Esophagus muscularis mucosa (tissue), 3 donors: ENCODE results near the gene OGFR.

Experiments used
- CTCF ChIP-seq, 3 experiments: fragments of 200-600 bp in 2 of 3; fragments of 450-650 bp in 1 of 3; sonication (generic) in 2 of 3; IDR thresholded peaks; one replicate each; pipeline ENCODE4 v1.5.1; 2017 to 2019; ENCODE audit warnings: antibody characterized with exemption in 3 of 3, mild to moderate bottlenecking in 2 of 3, moderate library complexity in 1 of 3
- POLR2A ChIP-seq: fragments of 450-650 bp; IDR thresholded peaks from one replicate; pipeline ENCODE4 v1.6.1; 2017; ENCODE audit warnings: antibody characterized with exemption, moderate library complexity, mild to moderate bottlenecking, low read depth
- POLR2AphosphoS5 ChIP-seq, 2 donors: sonication (generic); formaldehyde crosslinking; IDR thresholded peaks; one replicate each; pipeline ENCODE4 v1.6.1; 2017; ENCODE audit warnings: antibody characterized with exemption in 2 of 2

- TF ChIP-seq CTCF (IDR thresholded peaks at IDR 0.05): no peak
- TF ChIP-seq POLR2A: no peak
- no peak for TF ChIP-seq POLR2AphosphoS5 (IDR thresholded peaks at IDR 0.05)
Observed at GRCh38 chr20:62827311-62828038, 22.8 kb downstream of the OGFR start.
